ENCODE data around the gene OGFR.

OGFR gene

GRCh38 chr20:62770111-62770910 lies 34.3 kb upstream of the OGFR start:
- DNase-seq (ENCODE audit: low read depth): no peak

- DNase-seq (ENCODE audit: low read depth): no peak
These were observed 33.7 kb upstream of the OGFR start for GRCh38 chr20:62770916-62771315.

GRCh38 chr20:62771396-62772102 lies 33.1 kb upstream of the OGFR start:
- DNase-seq (ENCODE audit: low read depth): no peak

GRCh38 chr20:62772103-62772611 lies 32.5 kb upstream of the OGFR start:
- DNase-seq (ENCODE audit: low read depth): no peak

GRCh38 chr20:62772619-62772989 lies 32.0 kb upstream of the OGFR start:
- no peak for DNase-seq (ENCODE audit: low read depth)

- no peak for DNase-seq (ENCODE audit: low read depth)
These were observed 31.4 kb upstream of the OGFR start for GRCh38 chr20:62772990-62773844.

GRCh38 chr20:62773845-62774714 lies 30.6 kb upstream of the OGFR start:
- DNase-seq (ENCODE audit: low read depth): no peak

- no peak for DNase-seq (ENCODE audit: low read depth)
These were observed 29.9 kb upstream of the OGFR start for GRCh38 chr20:62774762-62775161.

- no peak for DNase-seq (ENCODE audit: low read depth)
These were observed 29.4 kb upstream of the OGFR start for GRCh38 chr20:62775206-62775605.

- no peak for DNase-seq (ENCODE audit: low read depth)
These were observed 28.5 kb upstream of the OGFR start for GRCh38 chr20:62776035-62776691.

GRCh38 chr20:62776692-62777527 lies 27.7 kb upstream of the OGFR start:
- peak; percentile 38 for DNase-seq (ENCODE audit: low read depth)

GRCh38 chr20:62777528-62777830 lies 27.2 kb upstream of the OGFR start:
- no peak for DNase-seq (ENCODE audit: low read depth)

- no peak for DNase-seq (ENCODE audit: low read depth)
These were observed 26.6 kb upstream of the OGFR start for GRCh38 chr20:62778058-62778457.

GRCh38 chr20:62778601-62779416 lies 25.8 kb upstream of the OGFR start:
- DNase-seq (ENCODE audit: low read depth): no peak

GRCh38 chr20:62779417-62779685 lies 25.3 kb upstream of the OGFR start:
- DNase-seq (ENCODE audit: low read depth): no peak

- DNase-seq (ENCODE audit: low read depth): no peak
These were observed 24.4 kb upstream of the OGFR start for GRCh38 chr20:62780204-62780603.

GRCh38 chr20:62780696-62781095 lies 23.9 kb upstream of the OGFR start:
- no peak for DNase-seq (ENCODE audit: low read depth)

- no peak for DNase-seq (ENCODE audit: low read depth)
These were observed 22.3 kb upstream of the OGFR start for GRCh38 chr20:62782149-62782892.

- DNase-seq (ENCODE audit: low read depth): no peak
These were observed 21.7 kb upstream of the OGFR start for GRCh38 chr20:62782893-62783278.
